Stimulated activated naive CD4-positive, alpha-beta T cell treated with Interleukin-2 at 50 U/mL for 16 hours (primary cell): ENCODE data around the gene CRHR1.
"Not testable (repeated sequence)": the region's sequence is repeated elsewhere in the genome, so short reads cannot be mapped to it uniquely, and the experiment has no call there.

Experiments
- DNase-seq: peaks from one replicate; lab custom pipeline; 2025; lab: John Stamatoyannopoulos, UW

CRHR1 gene

DNA sequence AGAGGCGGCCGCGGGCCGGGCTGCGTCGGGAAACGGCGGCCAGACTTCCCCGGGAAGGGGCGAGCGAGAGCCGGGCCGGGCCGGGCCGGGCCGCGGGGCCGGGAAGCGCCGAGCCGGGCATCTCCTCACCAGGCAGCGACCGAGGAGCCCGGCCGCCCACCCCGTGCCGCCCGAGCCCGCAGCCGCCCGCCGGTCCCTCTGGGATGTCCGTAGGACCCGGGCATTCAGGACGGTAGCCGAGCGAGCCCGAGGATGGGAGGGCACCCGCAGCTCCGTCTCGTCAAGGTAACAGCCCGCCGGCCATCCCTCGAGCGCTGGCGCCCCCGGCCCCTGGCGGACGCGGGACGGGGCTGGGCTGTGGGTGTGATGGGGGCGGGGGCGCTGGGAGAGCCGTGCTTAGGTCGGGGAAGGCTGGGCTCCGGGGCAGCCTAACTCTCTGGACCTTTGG is at the start of gene CRHR1:
Gene CRHR1 (plus strand): TSS at position 28 of the 448 bp plus-strand sequence. CDS start 225 bp downstream, at position 253.
- no peak for DNase-seq

DNA sequence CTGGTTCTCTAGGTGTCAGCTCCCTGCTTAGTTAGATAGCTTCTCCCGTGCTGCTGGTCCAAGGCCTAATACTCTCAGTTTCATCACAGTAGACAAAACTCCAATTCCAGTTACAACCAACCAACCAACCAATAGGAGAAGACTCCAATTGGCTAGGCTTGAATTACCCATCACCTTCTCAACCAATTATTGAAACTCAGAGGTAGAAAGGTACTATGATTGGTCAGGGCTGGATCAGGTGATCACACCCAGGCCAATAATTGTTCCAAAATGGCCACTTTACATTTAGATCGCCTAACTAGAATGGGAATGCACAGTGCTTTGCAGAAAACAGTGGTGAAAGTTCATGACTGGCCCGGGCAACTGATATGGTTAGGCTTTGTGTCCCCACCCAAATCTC is 49.5 kb upstream of the CRHR1 start:
- DNase-seq, result no peak

DNA sequence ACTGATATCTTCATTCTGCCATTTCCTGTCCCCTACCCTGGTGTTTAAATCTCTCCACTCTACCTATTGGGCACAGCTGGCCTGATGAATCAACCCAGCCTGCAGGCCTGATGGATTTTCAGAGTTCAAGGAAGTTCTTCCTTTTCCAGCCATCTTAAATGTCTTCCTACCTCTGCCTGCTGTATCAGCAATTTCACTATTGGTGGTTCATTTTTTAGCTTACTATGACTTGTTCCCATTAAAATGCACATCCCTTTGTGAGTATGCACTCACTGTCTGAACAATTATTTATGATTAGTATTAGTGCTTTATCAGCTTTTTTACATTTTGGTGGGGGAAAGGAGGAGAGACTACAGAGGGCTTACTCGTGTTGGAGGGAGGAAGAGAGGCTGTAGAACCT is 48.6 kb upstream of the CRHR1 start:
- no peak for DNase-seq

DNA sequence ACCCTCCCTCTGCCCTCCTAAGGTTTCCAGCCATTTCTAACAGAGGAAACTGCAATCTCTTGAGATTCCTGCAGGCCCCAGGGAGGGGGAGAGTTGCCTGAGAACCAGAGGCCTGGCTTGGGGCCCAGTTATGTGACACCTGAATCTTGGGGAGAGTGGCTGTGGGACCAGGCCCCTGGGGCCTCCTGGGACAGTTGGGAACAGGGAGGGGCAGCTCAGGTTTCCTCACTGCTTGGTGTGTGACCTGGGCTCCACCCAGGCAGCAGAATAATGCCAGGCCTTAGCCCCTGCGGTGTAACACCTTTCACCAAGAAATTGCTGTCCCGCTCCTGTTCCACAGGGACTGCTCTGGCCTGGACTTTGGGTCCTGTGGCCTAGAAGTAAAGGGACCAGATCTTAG is 44.3 kb upstream of the CRHR1 start:
- DNase-seq, result no peak

DNA sequence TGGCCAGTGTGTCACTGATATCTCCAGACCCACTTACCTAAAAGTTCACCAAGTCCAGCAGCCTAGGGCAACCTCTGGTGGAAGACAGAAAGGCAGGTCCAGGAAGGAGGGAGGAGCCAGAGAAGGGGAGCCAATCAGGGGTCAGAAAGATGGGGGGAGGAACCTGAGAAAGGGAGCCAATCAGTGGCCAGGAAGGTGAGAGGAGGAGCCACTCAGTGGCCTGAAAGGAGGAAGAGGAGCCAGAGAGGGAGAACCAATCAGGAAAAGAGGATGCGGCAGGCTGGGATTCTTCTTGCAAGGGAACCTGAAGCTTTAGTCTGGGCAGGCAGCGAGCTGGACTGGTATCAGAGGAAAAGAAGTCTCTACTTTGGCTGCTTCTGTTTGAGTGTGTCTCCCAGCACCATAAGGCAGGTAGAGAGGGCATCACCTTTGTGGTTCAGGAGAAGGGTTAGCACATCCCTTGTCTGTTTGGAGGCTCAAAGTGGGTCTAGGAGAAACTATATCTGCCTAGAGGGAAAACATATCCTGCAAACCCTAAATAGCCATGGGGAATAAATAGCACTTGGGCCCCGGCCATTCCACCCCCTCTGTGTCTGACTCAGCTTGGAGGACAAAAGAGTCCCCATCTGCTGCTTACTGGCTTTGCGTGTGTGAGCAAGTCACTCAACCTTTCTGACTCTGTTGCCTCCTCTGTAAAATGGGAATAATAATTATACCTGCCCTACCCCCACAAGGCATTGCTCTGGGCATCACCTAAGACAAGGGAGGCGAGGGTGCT is 43.4 kb upstream of the CRHR1 start:
- DNase-seq, result no peak

DNA sequence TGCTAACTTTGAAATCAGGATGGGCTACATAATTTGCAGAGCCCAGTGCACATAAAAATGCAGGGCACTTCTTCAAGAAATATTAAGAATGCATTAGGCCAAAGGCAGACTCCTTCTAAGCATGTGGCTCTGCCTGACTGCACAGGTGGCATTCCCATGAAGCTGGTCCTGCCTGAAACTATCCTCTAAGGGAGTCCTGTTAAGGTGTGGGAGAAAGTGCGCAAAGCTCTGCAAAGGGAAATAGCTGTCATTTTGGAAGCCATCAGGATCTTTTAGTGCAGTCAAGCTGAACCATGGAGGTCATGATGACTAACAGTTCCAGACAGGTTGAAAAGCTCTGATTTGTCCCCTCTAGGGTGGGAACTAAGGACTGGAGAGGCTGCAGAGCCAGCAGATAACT is 41.9 kb upstream of the CRHR1 start:
- no peak for DNase-seq

DNA sequence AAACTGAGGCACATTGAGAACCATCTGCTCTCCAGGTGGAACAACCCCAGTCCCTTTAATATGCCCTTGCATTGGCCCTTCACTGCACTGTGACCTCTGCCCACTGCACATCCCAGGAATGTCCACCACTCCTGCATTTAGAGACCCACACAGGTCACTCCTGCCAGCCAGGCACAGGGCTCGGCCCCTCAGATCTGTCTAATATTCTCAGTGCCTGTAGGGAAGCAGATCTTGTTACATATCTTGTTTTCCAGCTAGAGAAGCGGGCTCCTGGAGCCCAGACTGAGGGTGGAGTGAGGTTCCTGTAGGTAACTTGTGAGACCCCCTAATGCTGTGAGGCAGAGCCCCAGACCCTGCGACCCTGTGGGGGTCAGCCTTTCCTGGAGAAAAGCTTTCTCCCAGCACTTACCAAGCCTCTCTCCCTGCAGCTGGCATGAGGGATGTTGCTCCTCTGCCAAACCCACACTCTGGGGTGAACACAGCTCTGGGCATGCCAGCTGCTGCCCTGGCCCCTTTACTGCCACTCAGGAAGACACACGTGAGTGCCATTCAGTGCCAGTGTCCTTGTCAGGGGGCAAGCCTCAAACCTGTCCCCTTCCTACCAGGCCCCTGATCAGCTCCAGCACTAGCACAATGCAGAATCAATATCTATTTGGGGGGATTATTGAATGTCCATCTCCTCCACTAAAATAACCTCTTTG is 40.3 kb upstream of the CRHR1 start:
- no peak for DNase-seq

DNA sequence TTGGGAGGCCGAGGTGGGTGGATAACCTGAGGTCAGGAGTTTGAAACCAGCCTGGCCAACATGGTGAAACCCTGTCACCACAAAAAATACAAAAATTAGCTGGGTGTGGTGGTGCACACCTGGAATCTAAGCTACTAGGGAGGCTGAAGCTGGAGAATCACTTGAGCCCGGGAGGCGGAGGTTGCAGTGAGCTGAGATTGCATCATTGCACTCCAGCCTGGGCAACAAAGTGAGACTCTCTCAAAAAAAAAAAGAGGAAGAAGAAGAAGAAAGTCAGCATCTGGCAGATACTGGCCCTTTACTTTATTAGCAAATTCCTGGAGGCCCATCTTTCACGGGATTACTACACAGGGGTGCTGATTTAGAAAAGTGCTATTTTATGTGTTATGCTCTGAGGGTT is 39.3 kb upstream of the CRHR1 start:
- not testable (repeated sequence) for DNase-seq

DNA sequence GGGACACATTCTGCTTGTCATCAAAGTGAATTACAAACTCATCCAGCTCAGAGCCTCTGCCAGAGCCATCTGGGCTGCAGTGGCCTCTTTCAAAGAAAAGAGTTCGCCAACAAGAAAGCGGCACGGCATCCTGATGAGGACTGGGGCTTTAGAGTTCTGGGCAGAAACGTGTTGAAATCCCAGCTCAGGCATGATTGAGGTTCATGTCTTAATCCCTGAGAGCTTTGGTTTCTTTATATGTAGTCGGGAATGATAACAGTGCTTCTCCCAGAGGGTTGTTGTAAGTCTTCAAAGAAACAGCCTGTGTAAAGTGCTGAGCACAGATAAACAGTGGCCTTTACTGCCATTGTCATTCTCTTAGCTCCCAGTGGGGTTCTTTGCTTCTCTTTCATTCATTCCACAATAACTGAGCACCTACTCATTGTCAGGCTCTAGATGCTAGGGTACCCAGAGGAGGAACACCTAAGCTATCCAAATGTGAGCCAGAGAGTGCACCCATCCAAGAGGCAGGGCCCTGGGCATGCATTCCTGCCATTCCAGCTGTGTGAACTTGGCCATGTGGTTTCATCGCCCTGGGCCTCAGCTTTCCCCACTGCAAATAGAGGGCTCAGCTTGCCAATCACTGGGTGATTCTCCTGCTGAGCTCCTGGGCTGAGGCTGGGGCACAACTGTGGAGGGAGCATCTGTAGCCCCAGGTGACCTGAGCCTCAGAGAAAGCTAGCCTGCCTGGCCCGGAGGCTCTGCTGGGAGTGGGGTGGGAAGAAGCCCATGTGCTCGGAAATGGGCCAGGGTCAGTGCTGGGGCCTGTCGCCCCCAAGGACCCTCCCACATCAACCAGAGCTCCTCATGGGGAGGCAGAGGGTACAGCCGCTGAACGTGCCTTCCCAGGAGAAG is 38.3 kb upstream of the CRHR1 start:
- no peak for DNase-seq

DNA sequence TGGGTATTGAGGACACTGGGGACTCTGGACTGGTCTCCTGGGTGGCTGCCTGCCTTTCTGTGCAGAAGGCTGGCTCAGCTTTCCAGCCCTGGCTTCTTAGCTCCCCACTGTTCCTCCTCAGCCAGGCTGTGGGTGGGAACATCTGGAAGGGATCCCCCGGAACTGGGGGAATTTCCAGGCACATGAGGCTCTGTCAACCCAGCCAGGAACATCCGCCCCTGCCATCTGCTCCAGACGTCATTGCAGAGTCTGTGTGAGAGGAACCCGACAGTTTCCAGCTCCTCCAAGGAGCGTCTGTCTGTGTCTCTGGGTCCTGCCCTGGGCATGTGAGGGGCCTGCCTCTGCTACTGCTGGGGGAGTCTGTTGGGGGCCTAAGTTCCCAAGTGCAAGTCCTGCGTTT is 36.2 kb upstream of the CRHR1 start:
- DNase-seq, result no peak

DNA sequence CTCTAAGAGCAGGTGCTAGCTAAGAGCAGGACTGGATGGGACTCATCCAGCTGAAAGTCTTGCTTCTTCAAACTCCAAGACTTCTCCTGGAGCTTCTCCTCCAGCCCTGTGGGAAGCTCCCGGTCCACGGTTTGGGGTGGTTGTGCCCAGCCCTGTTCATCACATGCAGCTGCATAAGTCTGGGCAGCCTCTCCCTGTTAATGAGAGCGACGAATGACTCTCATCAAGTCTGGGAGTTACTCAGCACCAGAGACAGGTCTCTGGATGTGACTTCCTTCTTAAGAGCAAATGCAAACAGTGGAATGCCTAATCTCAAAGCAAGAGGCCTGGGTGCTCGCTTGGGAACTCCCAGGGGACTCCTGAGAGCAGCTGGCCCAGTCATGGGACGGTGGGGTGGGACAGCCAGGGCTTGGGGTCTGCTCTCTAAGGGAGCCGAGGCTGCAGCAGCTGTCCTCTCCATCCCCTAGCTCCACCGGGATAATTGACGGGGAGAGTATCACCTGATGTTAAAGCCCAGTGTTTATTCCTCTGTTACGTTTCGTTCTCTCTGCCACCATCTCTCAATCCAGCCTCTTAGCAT is 35.3 kb upstream of the CRHR1 start:
- no peak for DNase-seq

DNA sequence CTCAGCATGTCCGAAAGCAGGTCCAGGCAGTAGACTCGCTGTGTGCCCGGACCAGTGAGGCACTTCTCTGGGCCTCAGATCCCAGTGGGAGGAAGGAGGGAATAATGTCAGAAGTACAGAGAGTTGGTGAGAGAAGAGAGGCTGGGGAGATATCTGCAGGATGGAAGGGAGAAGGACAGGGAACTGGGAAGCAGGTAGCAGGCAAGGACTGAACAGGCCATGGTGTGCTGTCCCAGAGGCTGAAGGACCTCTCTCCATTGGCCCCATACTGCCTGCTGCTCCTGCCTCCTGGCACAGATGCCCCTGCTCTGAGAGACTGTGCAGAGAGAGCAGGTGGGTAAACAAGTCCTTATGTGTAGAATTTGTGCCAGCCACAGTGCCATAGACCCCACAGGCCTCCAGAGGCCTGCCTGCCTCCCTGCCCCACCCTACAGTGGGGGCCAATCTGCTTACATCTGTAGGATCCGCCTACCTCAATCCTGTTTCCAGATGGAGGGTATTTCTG is 34.2 kb upstream of the CRHR1 start:
- no peak for DNase-seq

DNA sequence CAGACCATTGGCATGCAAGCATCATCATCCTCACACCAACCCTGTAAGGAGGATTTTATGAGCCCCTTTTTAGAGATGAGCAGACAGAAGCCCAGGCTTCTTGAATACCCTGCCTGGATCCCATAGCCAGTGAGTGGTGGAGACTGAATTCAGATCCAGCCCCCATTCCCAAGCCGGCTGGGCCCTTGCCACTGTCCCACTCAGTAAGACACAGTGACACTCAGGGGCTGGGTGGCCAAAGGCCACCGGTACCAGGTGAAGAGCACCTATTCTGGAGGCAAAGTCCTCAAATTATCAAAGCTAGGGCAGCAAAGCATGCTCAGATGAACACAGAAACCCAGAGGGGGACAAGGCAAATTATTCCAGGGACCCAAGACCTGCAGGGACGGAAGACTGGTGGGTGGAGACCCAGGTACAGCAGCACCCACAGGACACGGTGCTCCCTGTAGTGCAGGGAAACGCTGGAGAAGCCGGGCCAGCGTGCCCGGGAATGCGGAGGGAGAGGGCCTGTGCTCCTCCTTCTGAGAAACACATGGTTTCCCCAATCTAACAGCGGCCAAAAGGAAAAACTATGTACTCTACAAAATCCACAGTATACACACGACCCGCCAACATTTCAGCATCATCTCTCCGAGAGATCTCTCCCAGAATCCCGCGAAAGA is 33.2 kb upstream of the CRHR1 start:
- DNase-seq, result no peak

DNA sequence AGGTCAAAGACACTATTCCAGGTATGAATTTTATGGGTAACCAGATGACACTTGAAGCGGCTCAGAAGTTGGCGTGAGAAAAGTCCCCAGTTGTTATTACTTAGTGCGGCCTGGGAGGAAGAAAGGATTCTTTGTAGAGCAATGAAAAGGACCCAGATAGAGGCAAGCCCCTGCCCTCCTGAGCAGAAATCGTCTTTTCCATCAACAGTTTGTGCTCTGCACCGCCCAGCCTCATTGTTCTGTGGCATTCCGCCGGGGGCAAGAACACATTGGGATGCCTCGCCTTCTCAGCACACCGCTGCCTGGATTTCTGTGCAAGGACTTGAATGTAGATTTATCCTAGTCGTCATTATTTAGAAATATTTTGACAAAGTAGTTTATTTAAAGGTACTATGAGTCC is 32.7 kb upstream of the CRHR1 start:
- DNase-seq, result no peak

DNA sequence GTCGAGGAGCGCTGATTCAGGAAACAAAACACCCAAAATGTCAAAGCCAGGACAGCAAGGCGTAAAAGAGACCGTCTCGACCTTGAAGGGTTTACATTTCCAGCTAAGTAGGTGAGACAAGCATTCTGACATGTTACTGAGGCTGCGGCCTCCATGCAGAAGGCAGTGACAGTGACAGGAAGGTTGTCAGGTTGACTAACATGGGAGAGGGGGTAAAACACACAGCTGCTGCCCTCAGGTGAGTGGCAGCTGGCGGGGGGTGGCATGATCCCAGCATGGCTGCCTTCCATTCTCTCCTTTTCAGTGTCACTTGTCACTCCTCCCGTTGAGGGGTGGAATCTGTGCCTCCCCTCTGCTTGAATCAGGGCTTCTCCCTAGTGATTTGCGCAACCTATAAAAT is 31.9 kb upstream of the CRHR1 start:
- no peak for DNase-seq

DNA sequence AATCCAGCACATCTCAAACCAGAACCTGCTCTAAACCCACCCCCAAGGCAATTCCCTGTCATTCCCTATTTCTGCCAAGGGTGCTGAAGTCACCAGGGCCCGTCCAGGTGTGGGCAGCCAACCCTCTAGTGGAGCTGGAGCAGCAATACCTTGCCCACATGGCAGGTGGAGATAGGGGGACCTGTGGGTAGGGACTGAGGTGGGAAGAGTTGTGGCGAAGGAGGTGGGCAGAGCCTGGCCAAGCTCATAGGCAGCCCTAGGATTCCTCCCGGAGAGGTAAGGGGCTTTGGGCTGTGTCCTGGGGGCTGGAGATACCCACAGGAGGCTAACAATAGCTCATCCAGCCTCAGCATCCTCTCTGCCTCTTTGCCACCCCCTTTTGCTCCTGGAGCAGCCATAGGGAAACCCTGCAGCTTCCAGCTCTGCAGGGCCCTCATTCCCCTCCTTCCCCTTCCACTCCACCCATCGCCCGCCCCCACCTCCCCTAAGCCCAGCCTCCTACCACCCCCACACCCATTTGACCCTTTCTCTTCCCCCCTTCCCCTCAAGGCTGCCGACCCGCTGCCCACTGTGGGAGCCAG is 30.4 kb upstream of the CRHR1 start:
- no peak for DNase-seq

DNA sequence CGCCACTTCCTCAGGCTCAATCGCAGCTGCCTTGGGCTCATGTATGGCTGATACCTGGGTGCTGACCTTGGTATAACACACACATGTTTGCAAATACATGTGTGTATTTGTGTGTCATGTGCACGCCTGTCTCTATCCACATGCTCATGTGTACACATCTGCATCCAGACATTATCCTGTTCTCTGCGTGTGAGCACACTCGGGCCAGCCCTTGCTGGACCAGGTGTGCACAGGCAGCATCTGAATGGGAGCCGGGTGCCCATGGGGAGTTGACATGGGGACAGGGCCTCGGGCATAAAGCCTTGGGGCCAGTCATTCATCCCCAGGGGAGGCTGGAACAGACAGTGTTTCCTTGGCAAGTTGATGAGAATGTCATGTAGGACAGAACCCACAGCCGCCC is 29.1 kb upstream of the CRHR1 start:
- no peak for DNase-seq

DNA sequence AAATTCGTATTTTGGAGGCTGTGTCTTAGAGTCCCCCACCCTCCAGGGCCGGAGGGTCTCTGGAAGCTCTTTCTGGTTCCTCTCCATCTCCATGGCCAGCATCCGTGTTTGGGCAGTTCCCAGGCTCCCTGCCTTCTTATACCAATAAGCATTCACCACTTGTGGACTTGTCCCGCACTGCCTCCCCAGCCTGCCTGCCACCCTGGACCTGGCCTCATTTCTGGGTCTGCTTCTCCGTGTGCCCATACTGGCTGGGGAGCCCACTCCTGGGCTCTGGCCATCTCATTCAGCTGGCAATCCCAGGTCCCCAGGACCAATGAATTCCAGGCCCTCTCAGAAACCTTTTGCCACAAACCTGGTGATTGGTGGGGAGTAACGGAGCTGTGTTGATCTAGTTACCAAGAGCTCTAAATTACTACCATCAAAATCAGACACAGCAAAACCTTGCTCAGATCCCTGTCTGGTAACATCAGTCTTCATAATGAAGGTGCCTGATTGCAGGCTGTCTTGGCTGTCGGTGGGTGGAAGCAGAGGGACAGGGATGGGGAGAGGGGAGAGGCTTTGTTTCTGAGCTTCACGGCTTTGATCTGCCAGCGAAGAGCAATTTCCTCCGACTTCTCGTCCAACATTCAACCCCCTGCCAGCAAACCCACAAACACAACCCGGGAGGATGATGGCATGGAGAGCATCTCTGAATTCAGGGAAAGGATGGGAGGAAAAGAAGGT is 27.7 kb upstream of the CRHR1 start:
- no peak for DNase-seq

DNA sequence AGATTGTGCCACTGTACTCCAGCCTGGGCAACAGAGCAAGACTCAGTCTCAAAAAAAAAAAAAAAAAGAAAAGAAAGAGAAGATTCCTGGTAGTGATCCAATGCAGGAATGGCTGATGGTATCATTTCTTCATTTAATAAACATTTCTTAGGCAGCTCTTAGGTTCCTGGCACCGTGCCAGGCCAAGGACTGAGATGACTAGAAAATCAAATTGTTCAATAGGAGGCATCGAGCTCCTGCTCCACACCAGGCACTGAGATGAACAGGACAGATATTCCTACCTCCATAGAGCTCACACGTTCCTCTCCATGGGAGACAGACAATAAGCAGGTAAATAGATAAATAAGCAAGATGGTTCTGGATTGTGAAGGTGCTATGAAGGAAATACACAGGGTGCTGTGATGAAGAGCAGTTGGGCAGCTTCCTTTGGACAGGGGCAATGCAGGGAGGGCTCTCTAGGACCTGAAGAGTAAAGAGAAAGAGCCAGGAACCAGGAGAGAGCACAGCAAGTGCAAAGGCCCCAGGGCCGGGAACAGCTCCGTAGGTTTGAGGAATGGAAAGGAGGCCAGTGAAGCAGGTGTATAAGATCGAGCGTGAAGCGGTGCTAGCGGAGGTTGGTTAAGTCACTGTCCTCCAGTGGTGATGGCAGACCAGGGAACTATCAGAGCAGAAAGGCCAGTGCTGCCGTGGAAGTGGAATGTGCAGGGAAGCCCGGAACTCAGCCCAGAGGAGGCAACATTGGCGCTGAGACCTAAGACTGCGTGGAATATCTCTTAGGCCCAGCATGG is 26.5 kb upstream of the CRHR1 start:
- no peak for DNase-seq

DNA sequence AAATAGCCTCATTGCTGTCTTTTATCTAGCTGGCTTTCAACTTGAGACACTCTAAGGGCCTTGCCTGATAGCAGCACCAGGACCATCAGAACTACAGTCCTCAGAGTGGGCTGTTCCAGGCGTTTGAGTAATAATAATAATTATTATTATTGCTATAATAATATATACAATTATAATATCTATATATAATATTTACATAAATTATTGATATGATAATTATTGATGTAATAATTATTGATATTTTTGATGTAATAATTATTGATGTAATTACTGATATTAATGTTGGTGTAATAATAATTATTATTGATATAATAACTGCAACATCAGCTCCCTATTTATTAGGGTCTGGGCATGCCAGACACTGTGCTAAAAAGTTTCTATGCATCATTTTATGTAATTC is 25.6 kb upstream of the CRHR1 start:
- no peak for DNase-seq
